Liver (tissue), 9 donors: Measurements from ENCODE around the gene DPPA3. TPM values are rescaled to one million over a fixed set of nuclear protein-coding genes. Genes with fewer than 3 reads are reported as not detected.

Experiments
- DNase-seq: peaks from one replicate; pipeline ENCODE4 v3.0.0-alpha.2; 2017; ENCODE audit warnings: low spot score
- H3K27ac ChIP-seq, 2 donors: one replicate each; pipeline ENCODE4 v1.7.0; 2013; ENCODE audit warnings: inconsistent platforms in 2 of 2, low read length in 2 of 2, control low read depth in 1 of 2, low read depth in 1 of 2, mild to moderate bottlenecking in 1 of 2
- H3K27me3 ChIP-seq, 4 donors: one replicate each; pipeline versions ENCODE4 v1.6.1 to v1.7.0; 2013; ENCODE audit warnings: low read length in 3 of 4, inconsistent platforms in 1 of 4, mild to moderate bottlenecking in 1 of 4, moderate library complexity in 1 of 4; ENCODE audit not compliant: control insufficient read depth in 4 of 4, insufficient read depth in 4 of 4
- H3K36me3 ChIP-seq, 4 donors: one replicate each; pipeline versions ENCODE4 v1.6.1 to v1.7.0; 2013; ENCODE audit warnings: low read length in 3 of 4, mild to moderate bottlenecking in 3 of 4, low read depth in 1 of 4, moderate library complexity in 1 of 4; ENCODE audit not compliant: control insufficient read depth in 4 of 4, insufficient read depth in 3 of 4
- H3K4me1 ChIP-seq, 4 donors: one replicate each; pipeline versions ENCODE4 v1.6.1 to v1.7.0; 2013; ENCODE audit warnings: low read length in 3 of 4, mild to moderate bottlenecking in 3 of 4, moderate library complexity in 1 of 4; ENCODE audit not compliant: control insufficient read depth in 4 of 4, insufficient read depth in 4 of 4
- H3K4me3 ChIP-seq, 3 donors: one replicate each; pipeline versions ENCODE4 v1.6.1 to v1.7.0; 2013; ENCODE audit warnings: low read length in 3 of 3, control low read depth in 1 of 3, low read depth in 1 of 3, mild to moderate bottlenecking in 1 of 3
- H3K9ac ChIP-seq, 2 donors: one replicate each; pipeline ENCODE4 v1.7.0; 2013; ENCODE audit warnings: low read length in 2 of 2, mild to moderate bottlenecking in 2 of 2, moderate library complexity in 2 of 2, control low read depth in 1 of 2, low read depth in 1 of 2
- H3K9me3 ChIP-seq, 4 donors: one replicate each; pipeline versions ENCODE4 v1.6.1 to v1.7.0; 2013; ENCODE audit warnings: low read length in 3 of 4; ENCODE audit not compliant: control insufficient read depth in 4 of 4
- ATF3 ChIP-seq: IDR thresholded peaks from 2 replicates; pipeline ENCODE4 v1.6.1; 2016; ENCODE audit warnings: antibody characterized with exemption
- CTCF ChIP-seq: fragments of 150-350 bp; IDR thresholded peaks from 2 replicates; pipeline ENCODE4 v1.5.1; 2017; ENCODE audit warnings: improper control_type of control experiment, low read depth, low read length; ENCODE audit not compliant: missing input control
- EGR1 ChIP-seq, 2 donors: IDR thresholded peaks; 2 replicates each; pipeline ENCODE4 v1.6.1; 2016 to 2018; ENCODE audit warnings: antibody characterized with exemption in 2 of 2, low read depth in 2 of 2
- FOXA1 ChIP-seq: IDR thresholded peaks from 2 replicates; pipeline ENCODE4 v1.6.1; 2016; ENCODE audit warnings: antibody characterized with exemption
- FOXA2 ChIP-seq: IDR thresholded peaks from 2 replicates; pipeline ENCODE4 v1.6.1; 2016; ENCODE audit warnings: antibody characterized with exemption
- GABPA ChIP-seq, 2 donors: IDR thresholded peaks in 1 of 2; conservative IDR thresholded peaks in 1 of 2; 2 replicates each; pipeline ENCODE4 v1.6.1; 2016; ENCODE audit warnings: antibody characterized with exemption in 2 of 2, mild to moderate bottlenecking in 1 of 2, moderate library complexity in 1 of 2
- HNF4A ChIP-seq, 2 donors: conservative IDR thresholded peaks; 2 replicates each; pipeline ENCODE4 v1.6.1; 2016; ENCODE audit warnings: antibody characterized with exemption in 2 of 2, mild to moderate bottlenecking in 2 of 2
- HNF4G ChIP-seq: IDR thresholded peaks from 2 replicates; pipeline ENCODE4 v1.6.1; 2016; ENCODE audit warnings: antibody characterized with exemption
- JUND ChIP-seq, 2 donors: IDR thresholded peaks; 2 replicates each; pipeline ENCODE4 v1.6.1; 2016; ENCODE audit warnings: antibody characterized with exemption in 2 of 2
- NR2F2 ChIP-seq: IDR thresholded peaks from 2 replicates; pipeline ENCODE4 v1.6.1; 2016; ENCODE audit warnings: antibody characterized with exemption
- RAD21 ChIP-seq, 2 donors: IDR thresholded peaks; 2 replicates each; pipeline ENCODE4 v1.6.1; 2016; ENCODE audit warnings: antibody characterized with exemption in 2 of 2, mild to moderate bottlenecking in 2 of 2
- RXRA ChIP-seq, 2 donors: IDR thresholded peaks; 2 replicates each; pipeline ENCODE4 v1.6.1; 2017 to 2018; ENCODE audit warnings: antibody characterized with exemption in 2 of 2, mild to moderate bottlenecking in 1 of 2
- SP1 ChIP-seq: IDR thresholded peaks from 2 replicates; pipeline ENCODE4 v1.6.1; 2018; ENCODE audit warnings: antibody characterized with exemption, mild to moderate bottlenecking
- TAF1 ChIP-seq: conservative IDR thresholded peaks from 2 replicates; pipeline ENCODE4 v1.6.1; 2016; ENCODE audit warnings: antibody characterized with exemption, mild to moderate bottlenecking
- YY1 ChIP-seq: IDR thresholded peaks from 2 replicates; pipeline ENCODE4 v1.6.1; 2016; ENCODE audit warnings: antibody characterized with exemption, mild to moderate bottlenecking
- ZBTB33 ChIP-seq: IDR thresholded peaks from 2 replicates; pipeline ENCODE4 v1.6.1; 2016; ENCODE audit warnings: antibody characterized with exemption
- WGBS: extraction: QIAGEN DNeasy Blood & Tissue Kit; methylation state at CpG from one replicate; pipeline ENCODE4 v1.1.7; 2013; 5-methylcytosine and 5-hydroxymethylcytosine counted together
- polyA plus RNA-seq, 2 donors: library from polyadenylated mRNA; stranded (reverse) in 1 of 2; unstranded in 1 of 2; fragments of 200-250 nt in 1 of 2; fragments of >200 nt in 1 of 2; fragmentation: Nextera tagmentation in 1 of 2; extraction: Ambion mirVana in 1 of 2; gene quantifications; one replicate each; pipeline versions ENCODE4 v1.2.1 to v1.2.3, GENCODE V29; 2013 to 2015
- total RNA-seq, 2 donors: library from RNA; depleted of rRNA; stranded (reverse); fragments of >200 nt; gene quantifications; one replicate each; pipeline ENCODE4 v1.2.3, GENCODE V29; 2014
- TF ChIP-seq, protein P1 (sequence below): IDR thresholded peaks from 2 replicates; pipeline ENCODE4 v1.6.1; 2016; ENCODE audit warnings: antibody characterized with exemption
- TF ChIP-seq, protein P2 (sequence below): IDR thresholded peaks from 2 replicates; pipeline ENCODE4 v1.6.1; 2016; ENCODE audit warnings: antibody characterized with exemption, mild to moderate bottlenecking
- donor health status: healthy.
- donor health status: healthy.
- donor health status: healthy.
- donor health status: healthy.
- donor health status: healthy.

Gene DPPA3
- total and polyA plus RNA-seq, 4 donors = not detected

DNA sequence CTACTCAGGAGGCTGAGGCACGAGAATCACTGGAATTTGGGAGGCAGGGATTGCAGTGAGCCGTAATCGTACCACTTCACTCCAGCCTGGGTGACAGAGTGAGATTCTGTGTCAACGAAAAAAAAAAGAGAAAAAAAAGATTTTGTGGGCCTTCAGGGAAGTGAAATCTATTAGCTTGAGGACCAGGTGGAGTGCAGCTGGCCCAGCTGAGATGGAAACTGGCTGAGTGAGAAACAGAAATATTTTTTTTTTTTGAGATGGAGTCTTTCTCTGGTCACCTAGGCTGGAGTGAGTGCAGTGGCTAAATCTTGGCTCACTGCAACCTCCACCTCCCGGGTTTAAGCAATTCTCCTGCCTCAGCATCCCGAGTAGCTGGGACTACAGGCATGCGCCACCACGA lies 38.2 kb downstream of the DPPA3 start:
- no peak overlapping the region for H3K9ac ChIP-seq
- H3K36me3 ChIP-seq = no peaks in the 10 kb centered on the region
- WGBS = 84% methylated on average over 8 of the region's 8 CpGs
- DNase-seq = no peak
- H3K9me3 ChIP-seq = peaks cover 0 to 5% (median 0%) of the 10 kb centered on the region in 4 donors
- no peak overlapping the region for H3K4me3 ChIP-seq
- no peaks in the 10 kb centered on the region for H3K27me3 ChIP-seq
- no peaks in the 10 kb centered on the region for H3K4me1 ChIP-seq
- no peak for TF ChIP-seq RXRA (IDR thresholded peaks at IDR 0.05)
- no peak for TF ChIP-seq HNF4G
- no peak for TF ChIP-seq FOXA2
- TF ChIP-seq CTCF = no peak
- TF ChIP-seq YY1 = no peak
- no peak for TF ChIP-seq ZBTB33
- no peak for TF ChIP-seq GABPA (IDR thresholded peaks at IDR 0.05 in 1 of 2, conservative IDR thresholded peaks at IDR 0.05 in 1 of 2)
- TF ChIP-seq SP1 = no peak
- TF ChIP-seq HNF4A (conservative IDR thresholded peaks at IDR 0.05) = no peak
- TF ChIP-seq, protein P1, sequence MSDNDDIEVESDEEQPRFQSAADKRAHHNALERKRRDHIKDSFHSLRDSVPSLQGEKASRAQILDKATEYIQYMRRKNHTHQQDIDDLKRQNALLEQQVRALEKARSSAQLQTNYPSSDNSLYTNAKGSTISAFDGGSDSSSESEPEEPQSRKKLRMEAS = no peak
- TF ChIP-seq RAD21 (IDR thresholded peaks at IDR 0.05) = no peak
- TF ChIP-seq FOXA1 = no peak
- TF ChIP-seq TAF1 = no peak
- no peak for TF ChIP-seq NR2F2
- TF ChIP-seq, protein P2, sequence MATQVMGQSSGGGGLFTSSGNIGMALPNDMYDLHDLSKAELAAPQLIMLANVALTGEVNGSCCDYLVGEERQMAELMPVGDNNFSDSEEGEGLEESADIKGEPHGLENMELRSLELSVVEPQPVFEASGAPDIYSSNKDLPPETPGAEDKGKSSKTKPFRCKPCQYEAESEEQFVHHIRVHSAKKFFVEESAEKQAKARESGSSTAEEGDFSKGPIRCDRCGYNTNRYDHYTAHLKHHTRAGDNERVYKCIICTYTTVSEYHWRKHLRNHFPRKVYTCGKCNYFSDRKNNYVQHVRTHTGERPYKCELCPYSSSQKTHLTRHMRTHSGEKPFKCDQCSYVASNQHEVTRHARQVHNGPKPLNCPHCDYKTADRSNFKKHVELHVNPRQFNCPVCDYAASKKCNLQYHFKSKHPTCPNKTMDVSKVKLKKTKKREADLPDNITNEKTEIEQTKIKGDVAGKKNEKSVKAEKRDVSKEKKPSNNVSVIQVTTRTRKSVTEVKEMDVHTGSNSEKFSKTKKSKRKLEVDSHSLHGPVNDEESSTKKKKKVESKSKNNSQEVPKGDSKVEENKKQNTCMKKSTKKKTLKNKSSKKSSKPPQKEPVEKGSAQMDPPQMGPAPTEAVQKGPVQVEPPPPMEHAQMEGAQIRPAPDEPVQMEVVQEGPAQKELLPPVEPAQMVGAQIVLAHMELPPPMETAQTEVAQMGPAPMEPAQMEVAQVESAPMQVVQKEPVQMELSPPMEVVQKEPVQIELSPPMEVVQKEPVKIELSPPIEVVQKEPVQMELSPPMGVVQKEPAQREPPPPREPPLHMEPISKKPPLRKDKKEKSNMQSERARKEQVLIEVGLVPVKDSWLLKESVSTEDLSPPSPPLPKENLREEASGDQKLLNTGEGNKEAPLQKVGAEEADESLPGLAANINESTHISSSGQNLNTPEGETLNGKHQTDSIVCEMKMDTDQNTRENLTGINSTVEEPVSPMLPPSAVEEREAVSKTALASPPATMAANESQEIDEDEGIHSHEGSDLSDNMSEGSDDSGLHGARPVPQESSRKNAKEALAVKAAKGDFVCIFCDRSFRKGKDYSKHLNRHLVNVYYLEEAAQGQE = no peak
- TF ChIP-seq EGR1 (IDR thresholded peaks at IDR 0.05; ENCODE audit: low read depth in 2 of 2) = no peak
- TF ChIP-seq ATF3 = no peak
- no peak overlapping the region for H3K27ac ChIP-seq

DNA sequence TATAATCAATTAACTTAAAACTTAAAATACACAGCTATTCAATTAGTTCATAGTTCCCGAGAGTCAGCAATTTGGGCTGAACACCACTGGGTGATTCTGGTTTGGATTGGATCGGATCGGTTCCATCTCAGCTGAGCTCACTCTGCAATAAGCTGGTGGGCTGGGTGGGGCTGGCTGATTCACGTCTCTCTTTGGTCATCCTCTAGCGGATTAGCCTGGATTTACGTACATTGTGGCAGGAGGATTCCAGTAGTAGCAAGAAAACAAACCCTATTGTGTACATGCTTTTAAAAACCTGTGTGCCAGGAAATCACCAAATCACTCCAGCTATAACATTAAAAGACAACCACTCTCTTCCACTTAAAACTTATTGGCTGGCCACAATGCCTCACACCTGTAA lies 39.1 kb downstream of the DPPA3 start:
- Histone ChIP-seq H3K27me3 (no peaks in the 10 kb centered on the region), H3K36me3 (no peaks in the 10 kb centered on the region), H3K9ac (no peak overlapping the region), H3K27ac (no peak overlapping the region), H3K4me3 (no peak overlapping the region), H3K4me1 (no peaks in the 10 kb centered on the region), H3K9me3 (peaks cover 0 to 5% (median 0%) of the 10 kb centered on the region in 4 donors)
- 88% methylated on average over 6 of the region's 6 CpGs for WGBS
- DNase-seq = no peak
- TF ChIP-seq TAF1 = no peak
- no peak for TF ChIP-seq ATF3
- no peak for TF ChIP-seq FOXA1
- no peak for TF ChIP-seq RAD21 (IDR thresholded peaks at IDR 0.05)
- TF ChIP-seq YY1 = no peak
- TF ChIP-seq NR2F2 = no peak
- TF ChIP-seq, protein P2 = no peak
- TF ChIP-seq ZBTB33 = no peak
- no peak for TF ChIP-seq RXRA (IDR thresholded peaks at IDR 0.05)
- no peak for TF ChIP-seq JUND (IDR thresholded peaks at IDR 0.05)
- TF ChIP-seq GABPA (IDR thresholded peaks at IDR 0.05 in 1 of 2, conservative IDR thresholded peaks at IDR 0.05 in 1 of 2) = no peak
